ENCODE results near the gene CITED2. TPM values are rescaled to one million over a fixed set of nuclear protein-coding genes. Genes with fewer than 3 reads are reported as not detected.

CITED2 gene
- total RNA-seq, 3 donors from 2014 or later (not counting 1 experiment from before 2014, with no cell fraction given), result 89.8 to 152 (median 112) TPM

DNA sequence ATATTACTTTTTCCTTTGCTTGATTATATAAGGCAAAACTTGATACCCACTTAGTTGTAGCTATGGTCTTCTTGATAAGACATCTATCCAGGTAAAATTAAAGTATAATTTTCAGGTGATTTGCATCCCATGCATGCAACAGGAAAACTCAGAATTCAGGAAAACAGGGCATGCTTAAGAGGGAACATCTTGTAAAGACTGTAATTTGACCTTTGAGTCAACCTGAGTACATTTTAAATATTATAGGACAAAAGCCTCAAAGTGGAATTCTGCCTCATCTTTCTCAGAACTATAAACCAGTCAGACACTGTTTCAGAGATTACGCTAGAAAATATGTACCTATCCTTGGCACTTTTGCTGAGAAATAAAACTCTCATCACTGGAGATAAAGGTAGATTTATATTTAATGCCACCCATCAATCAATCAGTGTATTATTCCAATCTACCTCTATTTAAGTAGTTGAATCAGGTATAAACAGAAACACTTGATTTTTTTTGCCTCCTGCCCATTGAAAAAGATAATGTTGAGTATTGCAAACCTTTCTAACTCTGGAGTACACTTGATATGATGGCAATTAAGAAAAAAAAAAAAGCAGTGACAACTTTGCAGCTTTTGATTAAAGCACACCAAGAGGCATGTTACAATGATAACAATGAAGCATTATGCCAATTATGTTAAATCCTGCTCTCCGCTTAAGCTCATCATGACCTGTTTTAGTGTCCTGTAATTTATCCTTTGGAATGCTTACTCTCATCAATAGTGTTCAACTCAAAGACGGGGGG is 2.8 kb downstream of the CITED2 start:
- H3K4me1 Mint-ChIP-seq, result peaks cover 54 to 59% of the 10 kb centered on the region in 2 donors
- WGBS (ENCODE audit: insufficient coverage), result 59% methylated on average over 2 of the region's 3 CpGs
- peak overlapping the region; percentile 3 for H3K4me3 ChIP-seq (ENCODE audit: low read length)

GRCh38 chr6:139370999-139371345 is 3.5 kb downstream of the CITED2 start:
- peaks cover 2% of the 10 kb centered on the region for H3K36me3 ChIP-seq (ENCODE audit: control insufficient read depth, insufficient read depth, low read length)
- WGBS (ENCODE audit: insufficient coverage), result no CpG with 5 or more reads among the region's 3 CpGs
- Mint-ChIP-seq H3K36me3 (peaks cover 7% of the 10 kb centered on the region), H3K4me3 (peak overlapping the region; percentile 52), H3K27me3 (ENCODE audit: low read depth in 2 of 2) (no peaks in the 10 kb centered on the region), H3K9me3 (no peaks in the 10 kb centered on the region), H3K27ac (peak overlapping the region; percentile 98 to 100), H3K4me1 (peaks cover 48 to 53% of the 10 kb centered on the region in 2 donors)
- no peak overlapping the region for H3K27ac ChIP-seq (ENCODE audit: low read length)
- intact Hi-C loops (cut with micrococcal nuclease), result loop anchor here (5.0 kb wide), 2 partner anchors 166 to 599 kb away; partner anchors contain the start of gene CCDC28A
- peaks cover 8% of the 10 kb centered on the region for H3K4me1 ChIP-seq (ENCODE audit: control insufficient read depth, insufficient read depth, low read length)
- no peak overlapping the region for H3K4me3 ChIP-seq (ENCODE audit: low read length)
- DNase-seq (no peak), ATAC-seq (no peak)
- TF ChIP-seq CTCF (IDR thresholded peaks at IDR 0.05), result no peak
- no peaks in the 10 kb centered on the region for H3K27me3 ChIP-seq (ENCODE audit: control insufficient read depth, insufficient read depth, low read length)
- H3K9me3 ChIP-seq (ENCODE audit: control insufficient read depth, insufficient read depth, low read length), result no peaks in the 10 kb centered on the region

More for the DNA sequence above, 2.8 kb downstream of the CITED2 start:
- Mint-ChIP-seq H3K27ac (peak overlapping the region; percentile 98 to 100), H3K9me3 (no peaks in the 10 kb centered on the region), H3K27me3 (ENCODE audit: low read depth in 2 of 2) (no peaks in the 10 kb centered on the region), H3K4me3 (peak overlapping the region; percentile 52), H3K36me3 (peaks cover 7% of the 10 kb centered on the region)
- Histone ChIP-seq H3K27ac (ENCODE audit: low read length) (peak overlapping the region; percentile 81), H3K9me3 (ENCODE audit: control insufficient read depth, insufficient read depth, low read length) (no peaks in the 10 kb centered on the region), H3K27me3 (ENCODE audit: control insufficient read depth, insufficient read depth, low read length) (no peaks in the 10 kb centered on the region), H3K36me3 (ENCODE audit: control insufficient read depth, insufficient read depth, low read length) (peaks cover 2% of the 10 kb centered on the region), H3K4me1 (ENCODE audit: control insufficient read depth, insufficient read depth, low read length) (peaks cover 12% of the 10 kb centered on the region)
- DNase-seq (no peak), ATAC-seq (no peak)
- no peak for TF ChIP-seq CTCF (IDR thresholded peaks at IDR 0.05)
- intact Hi-C loops (cut with micrococcal nuclease), result loop anchor here (5.0 kb wide), 2 partner anchors 166 to 599 kb away; partner anchors contain the start of gene CCDC28A

DNA sequence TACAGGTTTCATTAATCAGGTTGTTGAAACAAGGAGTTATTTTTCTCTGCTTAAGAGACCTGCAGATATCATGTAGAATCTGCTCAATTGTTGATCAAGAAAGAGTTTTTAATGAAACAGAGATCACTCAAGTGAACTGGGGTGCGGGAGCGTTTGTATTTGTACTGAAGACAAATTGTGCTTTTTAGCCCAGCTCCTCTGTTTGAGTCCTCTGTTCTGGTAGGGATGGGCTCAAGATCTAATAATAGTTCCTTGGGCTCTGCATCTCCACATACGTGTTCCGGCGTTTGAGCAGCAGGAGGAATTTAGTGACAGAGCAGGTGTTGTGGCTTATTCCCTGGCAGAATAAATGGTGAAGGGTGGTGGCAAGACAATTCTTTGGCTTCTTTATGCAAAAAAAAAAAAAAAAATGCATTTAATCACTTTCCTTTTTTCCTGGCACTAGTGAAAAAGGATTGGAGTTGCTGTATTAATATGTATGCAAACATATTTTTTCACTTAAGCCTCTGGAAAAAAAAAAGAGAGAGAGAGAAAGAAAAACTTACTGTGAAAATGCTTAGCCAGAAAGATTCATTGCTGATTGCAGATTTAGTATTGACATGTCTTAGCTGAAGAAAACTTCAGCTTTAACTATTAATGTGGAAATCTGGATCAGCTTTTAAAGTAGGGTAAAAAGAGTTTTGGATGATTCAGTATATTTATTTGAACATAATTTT is 4.0 kb downstream of the CITED2 start:
- intact Hi-C loops (cut with micrococcal nuclease), result loop anchor here (5.0 kb wide), 2 partner anchors 167 to 598 kb away; partner anchors contain the start of gene CCDC28A
- Histone ChIP-seq H3K9me3 (ENCODE audit: control insufficient read depth, insufficient read depth, low read length) (no peaks in the 10 kb centered on the region), H3K36me3 (ENCODE audit: control insufficient read depth, insufficient read depth, low read length) (peaks cover 2% of the 10 kb centered on the region), H3K27ac (ENCODE audit: low read length) (no peak overlapping the region), H3K27me3 (ENCODE audit: control insufficient read depth, insufficient read depth, low read length) (no peaks in the 10 kb centered on the region), H3K4me3 (ENCODE audit: low read length) (no peak overlapping the region), H3K4me1 (ENCODE audit: control insufficient read depth, insufficient read depth, low read length) (peaks cover 6% of the 10 kb centered on the region)
- 42% methylated on average over 5 of the region's 5 CpGs for WGBS (ENCODE audit: insufficient coverage)
- H3K36me3 Mint-ChIP-seq, result peaks cover 7% of the 10 kb centered on the region
- no peaks in the 10 kb centered on the region for H3K27me3 Mint-ChIP-seq (ENCODE audit: low read depth in 2 of 2)
- peaks cover 42 to 47% of the 10 kb centered on the region in 2 donors for H3K4me1 Mint-ChIP-seq
- peak overlapping the region; percentile 98 to 100 for H3K27ac Mint-ChIP-seq
- no peaks in the 10 kb centered on the region for H3K9me3 Mint-ChIP-seq
- H3K4me3 Mint-ChIP-seq, result peak overlapping the region; percentile 40
- DNase-seq, result no peak
- no peak for TF ChIP-seq CTCF (IDR thresholded peaks at IDR 0.05)
- ATAC-seq, result no peak
